OCI-LY3 (cell line): Measurements from ENCODE around the gene OR10D3.

Experiments used
- CTCF ChIP-seq: fragments of 200-600, 300-600 bp; sonication (generic); IDR thresholded peaks from 2 replicates; pipeline ENCODE4 v1.5.1; 2014; ENCODE audit warnings: antibody characterized with exemption, low read length, low read depth
- EZH2phosphoT487 ChIP-seq: fragments of 200-600 bp; shearing (Covaris generic); IDR thresholded peaks from 2 replicates; pipeline ENCODE4 v1.6.1; 2018; ENCODE audit warnings: antibody characterized with exemption, mixed run types, low read depth

GRCh38 chr11:124179310-124179709, 3.8 kb upstream of the OR10D3 start:
- TF ChIP-seq CTCF, result no peak
- TF ChIP-seq EZH2phosphoT487, result no peak
